Measurements from ENCODE around the gene DQX1. TPM values are rescaled to one million over a fixed set of nuclear protein-coding genes. Genes with fewer than 3 reads are reported as not detected.

The DQX1 gene
- total and polyA plus RNA-seq, 9 of the 15 experiments (the other 6 are each of a cell fraction or from before 2014, with no cell fraction given) = 0.04 to 0.38 (median 0.18) TPM; not detected in 1

- TF ChIP-seq AFF4 (CRISPR knock-in tag; IDR thresholded peaks at IDR 0.05) = no peak
- peak; percentile 88 for TF ChIP-seq POLR2AphosphoS5 (IDR thresholded peaks at IDR 0.05; ENCODE audit: control insufficient read depth, insufficient read depth, low read depth, low read length)
- TF ChIP-seq BRD4 (IDR thresholded peaks at IDR 0.05) = peak; percentile 72; the same call in 1 of the 2 replicates
- 0 out of 2 replicates have a peak, but pooled peaks have one; percentile 1 for TF ChIP-seq ZNF232 (CRISPR knock-in tag; IDR thresholded peaks at IDR 0.05)
- no peak for TF ChIP-seq IRF1 (CRISPR knock-in tag; IDR thresholded peaks at IDR 0.05; ENCODE audit: borderline replicate concordance)
- peak; percentile 89 for TF ChIP-seq NR2C2 (CRISPR knock-in tag; IDR thresholded peaks at IDR 0.05)
- peak; percentile 97 for TF ChIP-seq NR2C2 (tag; IDR thresholded peaks at IDR 0.05)
- TF ChIP-seq THRA (IDR thresholded peaks at IDR 0.05) = no peak
- TF ChIP-seq TAL1 (IDR thresholded peaks at IDR 0.05) = no peak
- TF ChIP-seq CHAMP1 (IDR thresholded peaks at IDR 0.05) = no peak
- TF ChIP-seq CBX8 (IDR thresholded peaks at IDR 0.05; ENCODE audit: borderline replicate concordance, extremely low read depth, low read depth, low read length, poor library complexity, severe bottlenecking) = no peak
- TF ChIP-seq ZNF124 (CRISPR knock-in tag; IDR thresholded peaks at IDR 0.05) = no peak
- no peak for TF ChIP-seq CEBPB (tag; IDR thresholded peaks at IDR 0.05)
- TF ChIP-seq NKRF (IDR thresholded peaks at IDR 0.05; ENCODE audit: borderline replicate concordance) = peak; percentile 85
- TF ChIP-seq ZNF143 (CRISPR knock-in tag; IDR thresholded peaks at IDR 0.05) = peak; percentile 89
Observed at GRCh38 chr2:74529357-74530238, 3.6 kb upstream of the DQX1 start, which contains the start of the genes AUP1 and HTRA2 (continued).

Measured in K562 (cell line).